Measurements from ENCODE around the gene DYNLT3.

DYNLT3 gene

DNA sequence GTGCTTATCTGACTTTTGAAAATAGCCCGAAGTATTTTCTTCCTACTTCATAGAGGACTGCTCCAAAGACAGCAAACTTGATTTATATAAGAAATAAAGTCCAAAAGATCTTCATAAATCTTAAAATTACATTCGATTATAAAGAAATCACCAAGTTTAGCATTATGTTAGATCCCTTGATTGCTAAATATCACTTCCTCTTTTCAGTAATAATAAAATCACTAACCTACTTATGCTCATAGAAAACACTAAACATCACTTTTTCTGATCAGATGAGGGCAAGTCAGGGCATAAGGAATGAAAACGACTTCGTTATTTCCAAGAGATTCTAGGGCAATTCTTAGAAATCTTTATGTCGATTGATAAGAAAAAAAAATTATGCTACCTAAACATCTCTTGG lies 32.0 kb downstream of the DYNLT3 start:
- DNase-seq (ENCODE audit: low read depth): no peak
- TF ChIP-seq, protein P1, sequence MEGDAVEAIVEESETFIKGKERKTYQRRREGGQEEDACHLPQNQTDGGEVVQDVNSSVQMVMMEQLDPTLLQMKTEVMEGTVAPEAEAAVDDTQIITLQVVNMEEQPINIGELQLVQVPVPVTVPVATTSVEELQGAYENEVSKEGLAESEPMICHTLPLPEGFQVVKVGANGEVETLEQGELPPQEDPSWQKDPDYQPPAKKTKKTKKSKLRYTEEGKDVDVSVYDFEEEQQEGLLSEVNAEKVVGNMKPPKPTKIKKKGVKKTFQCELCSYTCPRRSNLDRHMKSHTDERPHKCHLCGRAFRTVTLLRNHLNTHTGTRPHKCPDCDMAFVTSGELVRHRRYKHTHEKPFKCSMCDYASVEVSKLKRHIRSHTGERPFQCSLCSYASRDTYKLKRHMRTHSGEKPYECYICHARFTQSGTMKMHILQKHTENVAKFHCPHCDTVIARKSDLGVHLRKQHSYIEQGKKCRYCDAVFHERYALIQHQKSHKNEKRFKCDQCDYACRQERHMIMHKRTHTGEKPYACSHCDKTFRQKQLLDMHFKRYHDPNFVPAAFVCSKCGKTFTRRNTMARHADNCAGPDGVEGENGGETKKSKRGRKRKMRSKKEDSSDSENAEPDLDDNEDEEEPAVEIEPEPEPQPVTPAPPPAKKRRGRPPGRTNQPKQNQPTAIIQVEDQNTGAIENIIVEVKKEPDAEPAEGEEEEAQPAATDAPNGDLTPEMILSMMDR (conservative IDR thresholded peaks at IDR 0.05; ENCODE audit: low read length): no peak
- no peak overlapping the region for H3K4me3 ChIP-seq (ENCODE audit: low read length)

DNA sequence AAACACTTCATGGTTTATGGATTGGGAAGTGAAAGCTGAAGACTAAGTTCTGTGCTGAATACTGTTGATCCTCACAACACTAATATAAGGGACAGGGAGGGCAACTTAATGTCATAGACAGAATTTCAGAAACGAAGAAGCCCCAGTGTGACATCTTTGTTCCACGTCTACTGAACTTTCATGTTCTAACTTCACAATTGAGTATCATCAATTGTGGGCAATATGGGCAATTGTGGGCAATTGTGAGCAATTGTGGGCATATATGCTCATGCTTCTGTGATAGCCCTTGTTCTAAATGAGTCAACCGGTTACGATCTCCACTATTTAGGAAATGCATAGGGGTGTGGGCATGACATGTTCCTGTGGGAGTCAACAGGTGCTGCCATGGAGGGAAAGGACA lies 33.8 kb downstream of the DYNLT3 start:
- H3K4me3 ChIP-seq (ENCODE audit: low read length): no peak overlapping the region
- no peak for DNase-seq (ENCODE audit: low read depth)
- TF ChIP-seq, protein P1 (conservative IDR thresholded peaks at IDR 0.05; ENCODE audit: low read length): no peak

DNA sequence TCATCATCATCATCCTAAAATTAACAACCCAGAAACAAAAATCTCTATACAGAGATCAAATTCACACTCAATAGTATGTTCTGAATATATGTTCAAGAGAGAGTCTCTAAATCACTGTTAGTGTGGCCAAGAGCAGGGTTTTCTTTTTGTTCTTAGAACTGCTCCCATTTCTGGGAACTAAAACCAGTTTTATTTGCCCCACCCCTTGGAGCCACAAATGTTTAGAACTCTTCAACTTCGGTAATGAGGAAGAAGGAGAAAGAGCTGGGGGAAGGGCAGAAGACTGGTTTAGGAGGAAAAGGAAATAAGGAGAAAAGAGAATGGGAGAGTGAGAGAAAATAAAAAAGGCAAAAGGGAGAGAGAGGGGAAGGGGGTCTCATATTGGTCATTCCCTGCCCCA lies 35.3 kb downstream of the DYNLT3 start:
- TF ChIP-seq, protein P1 (conservative IDR thresholded peaks at IDR 0.05; ENCODE audit: low read length): no peak
- no peak for DNase-seq (ENCODE audit: low read depth)
- no peak overlapping the region for H3K4me3 ChIP-seq (ENCODE audit: low read length)

DNA sequence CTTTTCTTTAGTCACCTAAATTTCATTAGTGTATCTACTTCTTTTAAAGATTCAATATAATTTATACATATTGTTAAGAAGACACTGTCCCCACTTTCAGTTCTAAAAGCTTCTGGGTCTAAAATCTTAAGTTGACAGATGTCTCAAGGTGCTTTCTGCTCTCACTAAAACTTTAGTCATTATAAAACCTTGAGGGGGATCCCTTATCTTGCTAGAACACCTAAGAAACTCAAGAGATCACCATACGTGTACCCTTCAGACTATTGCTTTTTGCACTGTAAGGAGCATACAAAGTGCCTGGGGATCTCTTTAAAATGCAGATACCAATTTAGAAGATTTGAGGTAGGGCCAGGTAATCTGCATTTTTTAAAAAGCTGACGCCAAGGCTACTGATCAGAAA lies 37.4 kb downstream of the DYNLT3 start:
- TF ChIP-seq, protein P1 (conservative IDR thresholded peaks at IDR 0.05; ENCODE audit: low read length): no peak
- H3K4me3 ChIP-seq (ENCODE audit: low read length): no peak overlapping the region
- DNase-seq (ENCODE audit: low read depth): no peak

DNA sequence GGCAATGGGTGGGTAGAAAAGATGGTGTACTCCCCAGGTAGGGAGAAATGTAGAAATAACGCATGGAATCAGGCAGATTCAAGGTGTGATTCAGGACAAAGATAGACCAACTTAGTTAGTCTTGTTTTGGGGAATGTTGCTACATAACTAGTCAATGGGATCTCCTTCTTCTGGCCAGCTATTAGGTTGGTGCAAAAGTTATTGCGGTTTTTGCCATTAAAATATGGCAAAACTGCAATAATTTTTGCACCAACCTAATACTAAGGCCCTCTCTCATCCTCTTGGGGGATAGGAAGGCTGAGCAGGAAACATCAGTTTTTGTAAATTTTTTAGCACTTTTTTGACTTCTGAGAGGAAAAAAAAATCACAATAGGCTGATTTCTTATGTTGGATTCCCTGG lies 44.3 kb downstream of the DYNLT3 start:
- TF ChIP-seq, protein P1 (conservative IDR thresholded peaks at IDR 0.05; ENCODE audit: low read length): no peak
- H3K4me3 ChIP-seq (ENCODE audit: low read length): no peak overlapping the region
- DNase-seq (ENCODE audit: low read depth): no peak

DNA sequence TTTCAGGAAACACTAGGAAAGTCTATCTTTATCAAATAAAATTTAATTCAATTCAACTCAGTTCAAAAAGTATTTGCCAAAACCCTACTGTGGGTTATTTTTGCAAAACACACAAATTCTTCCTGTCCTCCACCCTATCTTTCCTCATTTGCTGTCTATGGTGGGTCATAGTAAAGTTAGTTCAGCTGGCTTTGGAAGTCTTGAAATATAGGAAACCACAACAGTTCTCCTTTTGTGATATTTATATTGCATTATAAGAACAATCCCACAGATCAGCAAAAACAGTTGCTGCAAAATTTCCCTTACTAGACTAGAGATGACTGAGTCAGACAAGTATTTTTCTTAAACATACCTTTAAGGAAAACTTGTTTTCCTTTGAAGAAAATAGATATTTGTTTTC lies 45.3 kb downstream of the DYNLT3 start:
- H3K4me3 ChIP-seq (ENCODE audit: low read length): no peak overlapping the region
- no peak for DNase-seq (ENCODE audit: low read depth)
- TF ChIP-seq, protein P1 (conservative IDR thresholded peaks at IDR 0.05; ENCODE audit: low read length): no peak

DNA sequence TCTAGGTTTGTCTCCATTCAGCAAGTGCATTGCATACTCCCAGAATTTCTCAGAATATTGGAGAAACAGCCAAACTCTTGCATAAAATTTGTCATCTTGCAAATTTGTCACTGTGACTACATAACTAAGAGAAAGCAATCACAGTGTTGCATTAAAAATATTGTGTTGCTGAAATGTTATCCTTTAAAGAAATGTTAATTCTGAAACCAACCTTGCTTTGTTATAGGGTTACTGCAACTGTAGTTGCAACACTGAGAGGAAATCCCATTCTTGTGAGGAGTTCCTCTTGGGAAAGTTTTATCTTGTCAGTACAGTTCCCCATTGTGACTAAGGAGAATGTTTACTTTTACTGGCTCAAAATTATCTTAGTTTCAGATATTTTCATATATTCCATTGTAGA lies 46.7 kb downstream of the DYNLT3 start:
- DNase-seq (ENCODE audit: low read depth): no peak
- TF ChIP-seq, protein P1 (conservative IDR thresholded peaks at IDR 0.05; ENCODE audit: low read length): no peak

More for the DNA sequence above, 46.7 kb downstream of the DYNLT3 start:
- no peak overlapping the region for H3K4me3 ChIP-seq (ENCODE audit: low read length)
